ENCODE data around the gene SLC16A13.

GRCh38 chr17:7048968-7049367 is 13.2 kb downstream of the SLC16A13 start:
- TF ChIP-seq CTCF (IDR thresholded peaks at IDR 0.05; ENCODE audit: low read depth, low read length) = no peak
- TF ChIP-seq EZH2phosphoT487 (IDR thresholded peaks at IDR 0.05; ENCODE audit: low read depth) = no peak

All from OCI-LY3 (cell line).